ENCODE results near the gene TMEM170B.
"Not testable (repeated sequence)": the region's sequence is repeated elsewhere in the genome, so short reads cannot be mapped to it uniquely, and the experiment has no call there.

TMEM170B gene

GRCh38 chr6:11532097-11532496 is 5.5 kb upstream of the TMEM170B start:
- DNase-seq = no peak

- no peak for DNase-seq
Measured at GRCh38 chr6:11534561-11534960, 3.0 kb upstream of the TMEM170B start.

- DNase-seq = no peak
Measured at GRCh38 chr6:11535801-11536230, 1.7 kb upstream of the TMEM170B start.

- no peak for DNase-seq
Measured at GRCh38 chr6:11536795-11537194, 754 bp upstream of the TMEM170B start.

- DNase-seq = peak; percentile 26
Measured at GRCh38 chr6:11538052-11538818, 686 bp downstream of the TMEM170B start.

- no peak for DNase-seq
Measured at GRCh38 chr6:11538819-11539468, 1.4 kb downstream of the TMEM170B start.

GRCh38 chr6:11542863-11543262 is 5.3 kb downstream of the TMEM170B start:
- DNase-seq = no peak

- DNase-seq = no peak
Measured at GRCh38 chr6:11543919-11544518, 6.5 kb downstream of the TMEM170B start.

- DNase-seq = not testable (repeated sequence)
Measured at GRCh38 chr6:11547846-11548245, 10.3 kb downstream of the TMEM170B start.

GRCh38 chr6:11548578-11548977 is 11.0 kb downstream of the TMEM170B start:
- DNase-seq = not testable (repeated sequence)

- DNase-seq = no peak
Measured at GRCh38 chr6:11551053-11551452, 13.5 kb downstream of the TMEM170B start.

GRCh38 chr6:11552442-11552841 is 14.9 kb downstream of the TMEM170B start:
- DNase-seq = no peak

GRCh38 chr6:11553824-11554223 is 16.3 kb downstream of the TMEM170B start:
- DNase-seq = no peak

GRCh38 chr6:11556309-11556708 is 18.8 kb downstream of the TMEM170B start:
- DNase-seq = no peak

GRCh38 chr6:11563793-11564192 is 26.2 kb downstream of the TMEM170B start:
- no peak for DNase-seq

- DNase-seq = no peak
Measured at GRCh38 chr6:11566609-11567008, 29.1 kb downstream of the TMEM170B start.

GRCh38 chr6:11571073-11571472 is 33.5 kb downstream of the TMEM170B start:
- no peak for DNase-seq

GRCh38 chr6:11575408-11576033 is 38.0 kb downstream of the TMEM170B start:
- DNase-seq = peak; percentile 15

GRCh38 chr6:11580686-11581405 is 43.3 kb downstream of the TMEM170B start:
- DNase-seq = no peak

- DNase-seq = no peak
Measured at GRCh38 chr6:11584244-11584643, 46.7 kb downstream of the TMEM170B start.

GRCh38 chr6:11585426-11586016 is 48.0 kb downstream of the TMEM170B start:
- DNase-seq = peak; percentile 31

- no peak for DNase-seq
Measured at GRCh38 chr6:11586117-11586516, 48.6 kb downstream of the TMEM170B start.
